Measurements from ENCODE around the gene TECPR2.

The TECPR2 gene

GRCh38 chr14:102407258-102407657 lies 44.5 kb downstream of the TECPR2 start:
- CTCF ChIA-PET = no interaction called here
- POLR2A ChIA-PET = no interaction called here
- no peak for DNase-seq (ENCODE audit: extremely low spot score)
- no peak for TF ChIP-seq SP1 (IDR thresholded peaks at IDR 0.05)
- TF ChIP-seq ZNF384 (IDR thresholded peaks at IDR 0.05) = no peak
- no peak for TF ChIP-seq ELF4 (IDR thresholded peaks at IDR 0.05)
- TF ChIP-seq SUZ12 (IDR thresholded peaks at IDR 0.05) = no peak
- TF ChIP-seq, protein P1, sequence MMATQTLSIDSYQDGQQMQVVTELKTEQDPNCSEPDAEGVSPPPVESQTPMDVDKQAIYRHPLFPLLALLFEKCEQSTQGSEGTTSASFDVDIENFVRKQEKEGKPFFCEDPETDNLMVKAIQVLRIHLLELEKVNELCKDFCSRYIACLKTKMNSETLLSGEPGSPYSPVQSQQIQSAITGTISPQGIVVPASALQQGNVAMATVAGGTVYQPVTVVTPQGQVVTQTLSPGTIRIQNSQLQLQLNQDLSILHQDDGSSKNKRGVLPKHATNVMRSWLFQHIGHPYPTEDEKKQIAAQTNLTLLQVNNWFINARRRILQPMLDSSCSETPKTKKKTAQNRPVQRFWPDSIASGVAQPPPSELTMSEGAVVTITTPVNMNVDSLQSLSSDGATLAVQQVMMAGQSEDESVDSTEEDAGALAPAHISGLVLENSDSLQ (IDR thresholded peaks at IDR 0.05) = no peak

- TF ChIP-seq SP1 (IDR thresholded peaks at IDR 0.05) (no peak), BHLHE40 (IDR thresholded peaks at IDR 0.05; ENCODE audit: borderline replicate concordance) (no peak), ARNT (IDR thresholded peaks at IDR 0.05) (no peak), FOXA1 (IDR thresholded peaks at IDR 0.05) (no peak), SUZ12 (IDR thresholded peaks at IDR 0.05) (no peak), L3MBTL2 (conservative IDR thresholded peaks at IDR 0.05) (no peak), FOXM1 (IDR thresholded peaks at IDR 0.05; ENCODE audit: borderline replicate concordance) (no peak), CTBP1 (IDR thresholded peaks at IDR 0.05; ENCODE audit: borderline replicate concordance) (no peak), LEF1 (IDR thresholded peaks at IDR 0.05; ENCODE audit: borderline replicate concordance) (no peak), TARDBP (IDR thresholded peaks at IDR 0.05) (no peak), ELF4 (IDR thresholded peaks at IDR 0.05) (no peak)
- TF ChIP-seq, protein P1 (IDR thresholded peaks at IDR 0.05) = no peak
- no peak for DNase-seq (ENCODE audit: extremely low spot score)
- CTCF ChIA-PET = no interaction called here
- POLR2A ChIA-PET = interaction anchor here (0.9 kb wide), 1 partner anchor 46 kb away, joined by 3 read pairs; the partner anchor contains the start of genes CINP and TECPR2
Observed at GRCh38 chr14:102408724-102409123, 46.0 kb downstream of the TECPR2 start.

DNA sequence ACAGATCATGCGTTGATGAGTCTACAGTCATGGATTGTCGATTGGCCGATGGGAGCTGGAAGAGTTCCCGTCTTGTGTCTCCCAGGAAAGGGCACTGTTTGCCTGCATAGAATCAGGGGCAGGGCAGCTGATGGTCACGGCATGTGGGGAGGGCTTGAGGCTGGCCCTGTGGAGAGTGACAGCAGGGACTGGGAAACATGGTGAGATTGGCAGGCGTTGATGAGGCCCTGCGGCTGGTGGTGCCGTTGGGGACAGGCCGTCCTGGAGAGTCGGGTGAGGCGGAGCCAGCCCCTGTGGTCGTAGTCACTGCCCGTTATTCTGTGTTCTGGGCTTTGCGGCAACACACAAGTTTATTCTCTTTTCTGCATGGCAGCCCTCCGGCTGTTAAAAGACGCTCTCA lies 52.9 kb downstream of the TECPR2 start:
- TF ChIP-seq CTBP1 (IDR thresholded peaks at IDR 0.05; ENCODE audit: borderline replicate concordance) (no peak), HDGF (IDR thresholded peaks at IDR 0.05; ENCODE audit: borderline replicate concordance) (no peak), L3MBTL2 (conservative IDR thresholded peaks at IDR 0.05) (no peak), NFRKB (IDR thresholded peaks at IDR 0.05) (no peak), FOXK2 (IDR thresholded peaks at IDR 0.05) (no peak)
- CTCF ChIA-PET = no interaction called here
- POLR2A ChIA-PET = no interaction called here
- DNase-seq (ENCODE audit: extremely low spot score) = no peak

DNA sequence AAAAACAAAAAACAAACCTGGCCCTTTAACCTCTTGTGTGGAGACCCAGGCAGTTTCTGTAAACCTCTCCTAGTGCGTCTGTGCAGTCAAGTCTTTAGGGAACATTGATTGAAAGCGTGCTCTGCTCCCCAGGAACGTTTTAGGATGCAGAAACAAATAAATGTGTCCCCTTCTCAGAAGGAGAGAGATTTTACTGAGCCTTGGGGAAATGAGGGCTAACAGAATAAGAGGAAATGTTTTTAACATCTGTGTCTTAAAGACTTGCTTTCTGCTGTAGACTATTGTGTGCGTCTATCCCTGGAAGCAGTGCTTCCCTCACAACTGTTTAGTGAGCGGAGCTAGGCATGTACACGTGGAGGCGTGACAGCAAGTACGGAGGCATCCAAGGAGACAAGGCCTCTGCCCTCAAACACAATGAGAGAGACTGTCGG lies 54.3 kb downstream of the TECPR2 start:
- ChIA-PET POLR2A (no interaction called here), CTCF (interaction anchor here (0.6 kb wide), 1 partner anchor 11 kb away, joined by 3 read pairs; no protein-coding TSS in a partner anchor)
- DNase-seq (ENCODE audit: extremely low spot score) = no peak
- TF ChIP-seq L3MBTL2 (conservative IDR thresholded peaks at IDR 0.05) = no peak
- TF ChIP-seq, protein P1 (IDR thresholded peaks at IDR 0.05) = no peak
- no peak for TF ChIP-seq ZNF384 (IDR thresholded peaks at IDR 0.05)
- TF ChIP-seq FOXM1 (IDR thresholded peaks at IDR 0.05; ENCODE audit: borderline replicate concordance) = no peak
- TF ChIP-seq BHLHE40 (IDR thresholded peaks at IDR 0.05; ENCODE audit: borderline replicate concordance) = no peak
- TF ChIP-seq HDGF (IDR thresholded peaks at IDR 0.05; ENCODE audit: borderline replicate concordance) = no peak
- no peak for TF ChIP-seq SP1 (IDR thresholded peaks at IDR 0.05)
- no peak for TF ChIP-seq NFRKB (IDR thresholded peaks at IDR 0.05)
- no peak for TF ChIP-seq LEF1 (IDR thresholded peaks at IDR 0.05; ENCODE audit: borderline replicate concordance)
- no peak for TF ChIP-seq FOXA1 (IDR thresholded peaks at IDR 0.05)
- TF ChIP-seq SUZ12 (IDR thresholded peaks at IDR 0.05) = no peak
- no peak for TF ChIP-seq TARDBP (IDR thresholded peaks at IDR 0.05)
- TF ChIP-seq FOXK2 (IDR thresholded peaks at IDR 0.05) = no peak
- no peak for TF ChIP-seq ARNT (IDR thresholded peaks at IDR 0.05)
- TF ChIP-seq ELF4 (IDR thresholded peaks at IDR 0.05) = no peak
- TF ChIP-seq CTBP1 (IDR thresholded peaks at IDR 0.05; ENCODE audit: borderline replicate concordance) = no peak

DNA sequence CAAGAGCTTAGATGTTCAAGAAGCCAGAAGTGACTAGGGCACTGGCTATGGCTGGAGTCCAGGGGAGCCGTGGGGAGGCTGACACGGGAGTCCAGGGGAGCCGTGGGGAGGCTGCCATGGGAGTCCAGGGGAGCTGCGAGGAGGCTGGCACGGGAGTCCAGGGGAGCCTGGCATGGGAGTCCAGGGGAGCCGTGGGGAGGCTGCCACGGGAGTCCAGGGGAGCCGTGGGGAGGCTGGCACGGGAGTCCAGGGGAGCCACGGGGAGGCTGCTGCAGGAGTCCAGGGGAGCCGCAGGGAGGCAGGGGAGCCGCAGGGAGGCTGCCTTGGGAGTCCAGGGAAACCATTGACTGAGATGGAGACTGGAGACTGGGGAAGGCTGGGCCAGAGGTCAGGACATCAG lies 54.9 kb downstream of the TECPR2 start:
- no peak for TF ChIP-seq ZNF384 (IDR thresholded peaks at IDR 0.05)
- TF ChIP-seq SUZ12 (IDR thresholded peaks at IDR 0.05) = no peak
- no peak for TF ChIP-seq SP1 (IDR thresholded peaks at IDR 0.05)
- TF ChIP-seq NFRKB (IDR thresholded peaks at IDR 0.05) = no peak
- no peak for TF ChIP-seq ARNT (IDR thresholded peaks at IDR 0.05)
- TF ChIP-seq FOXM1 (IDR thresholded peaks at IDR 0.05; ENCODE audit: borderline replicate concordance) = no peak
- no peak for TF ChIP-seq BHLHE40 (IDR thresholded peaks at IDR 0.05; ENCODE audit: borderline replicate concordance)
- no peak for TF ChIP-seq TARDBP (IDR thresholded peaks at IDR 0.05)
- TF ChIP-seq FOXK2 (IDR thresholded peaks at IDR 0.05) = no peak
- no peak for TF ChIP-seq CTBP1 (IDR thresholded peaks at IDR 0.05; ENCODE audit: borderline replicate concordance)
- TF ChIP-seq, protein P1 (IDR thresholded peaks at IDR 0.05) = no peak
- TF ChIP-seq FOXA1 (IDR thresholded peaks at IDR 0.05) = no peak
- no peak for TF ChIP-seq L3MBTL2 (conservative IDR thresholded peaks at IDR 0.05)
- no peak for TF ChIP-seq ELF4 (IDR thresholded peaks at IDR 0.05)
- no peak for TF ChIP-seq HDGF (IDR thresholded peaks at IDR 0.05; ENCODE audit: borderline replicate concordance)
- no peak for TF ChIP-seq LEF1 (IDR thresholded peaks at IDR 0.05; ENCODE audit: borderline replicate concordance)
- ChIA-PET CTCF (interaction anchor here (0.6 kb wide), 1 partner anchor 11 kb away, joined by 3 read pairs; no protein-coding TSS in a partner anchor), POLR2A (no interaction called here)
- DNase-seq (ENCODE audit: extremely low spot score) = no peak

Data from HEK293T (cell line).